ENCODE data around the gene TNFSF10.

Gene TNFSF10

DNA sequence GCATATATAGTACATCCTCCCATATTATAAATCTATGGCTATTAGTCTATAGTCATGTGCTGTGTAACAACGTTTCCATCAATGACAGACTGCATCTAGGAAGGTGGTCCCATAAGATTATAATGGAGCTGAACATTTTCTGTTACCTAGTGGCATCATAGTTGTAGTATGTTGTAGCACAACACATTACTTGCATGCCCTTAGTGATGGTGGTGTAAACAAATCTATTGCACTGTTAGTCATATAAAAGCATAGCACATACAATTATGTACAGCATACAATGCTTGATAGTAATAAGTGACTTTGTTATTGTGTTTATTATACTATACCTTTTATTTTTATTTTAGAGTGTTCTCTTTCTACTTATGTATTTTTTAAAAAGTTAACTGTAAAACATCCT, 37.4 kb upstream of the TNFSF10 start:
- TF ChIP-seq, protein P1, sequence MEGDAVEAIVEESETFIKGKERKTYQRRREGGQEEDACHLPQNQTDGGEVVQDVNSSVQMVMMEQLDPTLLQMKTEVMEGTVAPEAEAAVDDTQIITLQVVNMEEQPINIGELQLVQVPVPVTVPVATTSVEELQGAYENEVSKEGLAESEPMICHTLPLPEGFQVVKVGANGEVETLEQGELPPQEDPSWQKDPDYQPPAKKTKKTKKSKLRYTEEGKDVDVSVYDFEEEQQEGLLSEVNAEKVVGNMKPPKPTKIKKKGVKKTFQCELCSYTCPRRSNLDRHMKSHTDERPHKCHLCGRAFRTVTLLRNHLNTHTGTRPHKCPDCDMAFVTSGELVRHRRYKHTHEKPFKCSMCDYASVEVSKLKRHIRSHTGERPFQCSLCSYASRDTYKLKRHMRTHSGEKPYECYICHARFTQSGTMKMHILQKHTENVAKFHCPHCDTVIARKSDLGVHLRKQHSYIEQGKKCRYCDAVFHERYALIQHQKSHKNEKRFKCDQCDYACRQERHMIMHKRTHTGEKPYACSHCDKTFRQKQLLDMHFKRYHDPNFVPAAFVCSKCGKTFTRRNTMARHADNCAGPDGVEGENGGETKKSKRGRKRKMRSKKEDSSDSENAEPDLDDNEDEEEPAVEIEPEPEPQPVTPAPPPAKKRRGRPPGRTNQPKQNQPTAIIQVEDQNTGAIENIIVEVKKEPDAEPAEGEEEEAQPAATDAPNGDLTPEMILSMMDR (IDR thresholded peaks at IDR 0.05), result no peak

DNA sequence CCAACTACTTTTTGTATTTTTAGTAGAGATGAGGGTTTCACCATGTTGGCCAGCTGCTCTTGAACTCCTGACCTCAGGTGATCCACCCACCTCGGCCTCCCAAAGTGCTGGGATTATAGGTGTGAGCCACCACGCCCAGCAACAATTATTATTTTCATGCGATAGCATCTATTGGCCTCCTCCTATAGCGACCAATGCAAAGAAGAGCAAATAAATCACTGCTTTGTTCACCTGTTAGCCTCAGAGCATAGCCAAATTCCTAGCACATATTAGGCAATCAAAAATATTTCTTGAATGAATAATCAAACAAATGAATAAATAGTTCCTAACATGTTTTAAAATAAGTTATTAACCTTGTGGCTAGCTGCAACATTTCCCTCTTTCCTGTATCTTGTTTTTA, 36.8 kb upstream of the TNFSF10 start:
- TF ChIP-seq, protein P1 (IDR thresholded peaks at IDR 0.05), result no peak

DNA sequence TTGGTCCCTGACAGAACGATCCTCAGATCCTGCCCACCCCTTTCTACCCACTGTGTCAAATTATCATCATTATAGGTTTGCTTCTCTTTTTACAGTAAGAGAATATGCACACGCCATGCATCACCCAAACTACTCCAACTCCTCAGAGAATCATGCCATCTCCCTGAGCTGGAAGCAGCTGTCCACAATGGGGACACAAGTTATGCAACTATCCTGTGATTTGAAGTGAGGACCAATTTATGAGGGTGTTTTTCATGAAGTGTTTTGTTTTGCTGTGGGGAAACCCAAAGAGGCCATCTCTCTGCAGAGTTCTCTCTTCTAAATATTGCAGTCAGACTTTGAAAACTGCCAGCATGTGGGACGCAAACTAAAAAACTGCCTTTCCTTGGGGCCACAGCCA, 35.8 kb upstream of the TNFSF10 start:
- TF ChIP-seq, protein P1 (IDR thresholded peaks at IDR 0.05), result no peak

DNA sequence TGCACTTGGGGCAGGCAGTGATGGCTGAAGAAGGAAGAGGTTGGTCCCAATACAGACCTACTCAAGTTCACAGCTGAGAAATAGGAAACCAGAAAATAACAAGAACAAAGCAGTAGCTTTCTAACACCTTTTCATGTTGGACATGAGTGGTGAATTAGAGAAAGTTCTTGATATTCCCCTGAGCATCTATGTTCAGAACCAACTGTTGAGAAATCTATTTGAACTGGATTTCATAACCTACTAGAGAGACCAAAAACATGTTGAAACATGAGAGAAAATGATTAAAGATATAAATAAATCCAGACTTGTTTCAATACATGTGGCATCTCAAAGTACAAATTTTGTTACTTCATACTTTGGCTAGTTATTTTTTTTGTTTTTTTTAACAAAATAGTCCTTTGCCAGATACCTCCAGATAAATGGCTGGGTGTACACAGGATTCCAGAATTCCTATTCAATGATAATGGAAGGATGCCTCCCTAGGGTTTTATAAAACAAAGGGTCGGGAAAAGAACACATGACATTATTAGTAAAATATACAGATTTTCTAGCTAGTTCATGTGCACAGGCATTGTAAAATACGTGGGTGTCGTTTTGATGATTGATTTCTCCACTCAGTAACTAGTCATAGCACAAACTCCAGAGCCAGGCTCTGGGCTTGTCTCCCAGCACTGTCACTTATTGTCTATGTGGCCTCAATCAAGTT, 34.4 kb upstream of the TNFSF10 start:
- TF ChIP-seq, protein P1 (IDR thresholded peaks at IDR 0.05), result no peak

DNA sequence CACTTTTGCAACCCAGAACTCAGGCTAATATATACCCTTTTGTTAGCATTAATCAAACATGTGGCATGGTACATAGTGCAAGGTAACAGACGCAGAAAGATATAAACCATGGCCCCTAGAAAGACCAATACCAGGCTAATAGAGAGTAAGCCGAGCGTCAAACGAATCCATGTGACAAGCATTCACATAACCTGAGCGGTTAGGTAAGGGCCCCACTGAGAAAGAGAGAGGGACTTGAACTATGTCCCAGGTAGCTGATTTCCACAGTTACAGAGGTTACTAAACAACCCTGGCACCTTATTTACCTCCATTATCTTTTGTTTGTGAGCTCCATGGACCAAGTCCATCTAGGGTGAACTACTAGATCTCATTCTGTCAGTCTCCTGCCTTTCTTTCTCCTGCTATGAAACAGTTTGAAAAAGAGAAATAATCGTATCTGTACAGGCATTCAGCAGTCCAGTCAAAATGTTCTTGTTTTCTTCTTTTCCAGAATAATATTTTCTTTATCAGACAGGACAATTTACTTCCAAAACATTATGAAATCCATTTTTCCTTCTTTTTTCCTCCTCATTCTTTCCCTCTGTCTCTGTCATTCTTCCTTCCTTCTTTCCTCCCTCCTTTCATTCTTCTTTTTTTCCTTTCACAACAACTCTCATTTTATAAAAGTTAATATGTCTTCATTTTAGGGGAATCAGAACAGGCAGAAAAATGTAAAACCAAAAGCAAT, 30.5 kb upstream of the TNFSF10 start:
- TF ChIP-seq, protein P1 (IDR thresholded peaks at IDR 0.05), result no peak

DNA sequence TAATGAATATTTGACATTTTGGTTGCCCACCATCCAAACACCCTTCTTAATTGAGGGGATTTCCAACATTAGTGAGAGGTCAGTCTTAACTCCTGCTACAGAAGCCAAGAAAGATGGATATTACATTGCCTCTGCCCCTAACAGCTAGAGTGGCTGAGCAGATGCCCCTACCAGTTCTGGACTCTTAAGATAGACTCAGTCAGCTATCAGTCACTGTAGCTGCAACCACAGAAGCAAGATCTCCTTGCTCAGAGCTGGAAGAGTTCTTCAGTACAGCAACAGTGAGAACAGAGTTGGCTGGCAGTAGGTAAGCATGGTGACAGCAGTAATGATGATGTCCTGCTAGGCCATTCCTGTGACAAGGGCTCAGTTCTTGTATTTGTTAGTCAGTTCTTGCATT, 29.4 kb upstream of the TNFSF10 start:
- TF ChIP-seq, protein P1 (IDR thresholded peaks at IDR 0.05), result no peak

DNA sequence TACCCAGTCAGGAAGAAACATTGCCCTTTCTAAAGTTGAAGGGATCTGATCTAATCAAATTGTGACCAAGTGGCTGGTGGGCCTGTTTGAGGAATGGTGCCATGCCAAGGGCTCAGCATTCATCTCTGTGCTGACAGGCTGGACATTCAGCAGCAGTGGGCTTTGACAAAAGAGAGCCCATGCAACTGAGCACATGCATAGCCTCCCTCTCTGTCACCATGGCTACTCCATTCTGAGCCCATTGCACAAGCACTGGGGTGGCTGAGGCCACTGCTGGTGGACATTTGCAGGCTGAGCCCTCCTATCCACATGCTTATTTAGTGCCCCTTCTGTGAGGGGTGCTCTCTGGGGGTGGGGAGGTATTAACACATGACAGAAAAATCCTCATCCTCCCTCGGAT, 28.6 kb upstream of the TNFSF10 start:
- TF ChIP-seq, protein P1 (IDR thresholded peaks at IDR 0.05), result no peak

All from LNCAP (cell line).